Omental fat pad (tissue), 4 donors: ENCODE measurements around the gene TMEM178B. TPM values are rescaled to one million over a fixed set of nuclear protein-coding genes. Genes with fewer than 3 reads are reported as not detected.
"Not testable (repeated sequence)": the region's sequence is repeated elsewhere in the genome, so short reads cannot be mapped to it uniquely, and the experiment has no call there.

Source experiments
- ATAC-seq: fragments of 150-250 bp; one replicate; pipeline ENCODE4 v1.9.1; 2016; ENCODE audit warnings: mild to moderate bottlenecking, moderate library complexity; ENCODE audit not compliant: low FRiP score
- DNase-seq: peaks from one replicate; pipeline ENCODE4 v3.0.0-alpha.2; 2019; ENCODE audit warnings: low spot score
- CTCF ChIP-seq, 3 donors: fragments of 450-650 bp; IDR thresholded peaks; one replicate each; pipeline ENCODE4 v1.5.1; 2016 to 2017; ENCODE audit warnings: antibody characterized with exemption in 3 of 3, mild to moderate bottlenecking in 3 of 3, moderate library complexity in 2 of 3
- total RNA-seq, 4 donors: library from RNA; depleted of rRNA; stranded (reverse); fragments of >200 nt; gene quantifications; one replicate each; pipeline ENCODE4 v1.1.0, GENCODE V29; 2016

Gene TMEM178B
- total RNA-seq, 4 donors from 2014 or later: 0.50 to 1.3 (median 0.81) TPM

GRCh38 chr7:141074997-141075396 lies 1.1 kb downstream of the TMEM178B start:
- no peak for ATAC-seq
- DNase-seq: no peak
- TF ChIP-seq CTCF (IDR thresholded peaks at IDR 0.05): no peak

- ATAC-seq: no peak
- no peak for DNase-seq
- TF ChIP-seq CTCF (IDR thresholded peaks at IDR 0.05): no peak
Observed at GRCh38 chr7:141076377-141076776, 2.5 kb downstream of the TMEM178B start.

- no peak for TF ChIP-seq CTCF (IDR thresholded peaks at IDR 0.05)
- no peak for ATAC-seq
Observed at GRCh38 chr7:141079219-141079618, 5.4 kb downstream of the TMEM178B start.

GRCh38 chr7:141089490-141089889 lies 15.6 kb downstream of the TMEM178B start:
- not testable (repeated sequence) for ATAC-seq, DNase-seq

More at GRCh38 chr7:141079219-141079618, 5.4 kb downstream of the TMEM178B start:
- no peak for DNase-seq

GRCh38 chr7:141094336-141095070 lies 20.6 kb downstream of the TMEM178B start:
- ATAC-seq (no peak), DNase-seq (no peak)
- TF ChIP-seq CTCF (IDR thresholded peaks at IDR 0.05): no peak

GRCh38 chr7:141097430-141097829 lies 23.6 kb downstream of the TMEM178B start:
- no peak for DNase-seq
- TF ChIP-seq CTCF (IDR thresholded peaks at IDR 0.05): no peak
- no peak for ATAC-seq

- ATAC-seq (no peak), DNase-seq (no peak)
- TF ChIP-seq CTCF (IDR thresholded peaks at IDR 0.05): no peak
Observed at GRCh38 chr7:141102436-141102835, 28.6 kb downstream of the TMEM178B start.
